Tibial artery (tissue), 4 donors: ENCODE results near the gene HTD2.

Experiments used
- DNase-seq, 2 donors: peaks; one replicate each; pipeline ENCODE4 v3.0.0-alpha.2; 2019
- H3K27ac ChIP-seq, 2 donors: fragments of 200-600 bp; sonication (generic) in 1 of 2; 1 replicate in 1 of 2; 2 replicates in 1 of 2; pipeline ENCODE4 v1.5.1; 2018 to 2019; ENCODE audit warnings: mild to moderate bottlenecking in 1 of 2
- H3K27me3 ChIP-seq, 2 donors: fragments of 200-600 bp; sonication (generic) in 1 of 2; one replicate each; pipeline versions ENCODE4 v1.5.1 to v1.6.0; 2016 to 2019
- H3K36me3 ChIP-seq, 3 donors: fragments of 200-600 bp; sonication (generic) in 2 of 3; one replicate each; pipeline ENCODE4 v1.5.1; 2016 to 2019; ENCODE audit warnings: mild to moderate bottlenecking in 2 of 3
- H3K4me1 ChIP-seq, 4 donors: fragments of 200-600 bp; sonication (generic) in 2 of 4; 1 replicate in 3 of 4; 2 replicates in 1 of 4; pipeline ENCODE4 v1.5.1; 2016 to 2019
- H3K4me3 ChIP-seq, 2 donors: fragments of 200-600 bp; sonication (generic) in 1 of 2; 1 replicate in 1 of 2; 2 replicates in 1 of 2; pipeline ENCODE4 v1.5.1; 2018 to 2019; ENCODE audit warnings: mild to moderate bottlenecking in 2 of 2
- H3K9me3 ChIP-seq, 3 donors: fragments of 200-600 bp; sonication (generic) in 1 of 3; one replicate each; pipeline ENCODE4 v1.5.1; 2016 to 2019
- CTCF ChIP-seq, 2 experiments: fragments of 200-600 bp in 1 of 2; fragments of 450-650 bp in 1 of 2; IDR thresholded peaks; one replicate each; pipeline ENCODE4 v1.5.1; 2017 to 2019; ENCODE audit warnings: antibody characterized with exemption in 2 of 2, mild to moderate bottlenecking in 1 of 2, moderate library complexity in 1 of 2
- intact Hi-C: fragments of 100-400 bp; cut with DNase I; formaldehyde crosslinking; loops from one replicate; pipeline ENCODE4 v1.15.0; 2023; ENCODE audit warnings: low total_unique reads

The HTD2 gene

GRCh38 chr3:58332575-58333188 is 26.4 kb downstream of the HTD2 start, which contains the start of gene PXK:
Gene PXK (plus strand): TSS chr3:58332892. CDS start chr3:58332989, 97 bp downstream.
- Histone ChIP-seq H3K27me3 (no peaks in the 10 kb centered on the region), H3K36me3 (no peaks in the 10 kb centered on the region), H3K9me3 (no peaks in the 10 kb centered on the region), H3K27ac (peak within 1 kb of the TSS; percentile 59 to 71), H3K4me1 (peaks cover 0 to 39% (median 15%) of the 10 kb centered on the region in 4 donors), H3K4me3 (peak within 1 kb of the TSS; percentile 89 to 90)
- TF ChIP-seq CTCF (IDR thresholded peaks at IDR 0.05): peak in 1 of 2 experiments; percentile 19
- DNase-seq: peak; percentile 66 to 89
- intact Hi-C loops: loop anchor here (2.0 kb wide), 1 partner anchor 160 kb away; the partner anchor contains the start of gene KCTD6

- Histone ChIP-seq H3K27ac (peak overlapping the region; percentile 59 to 71), H3K36me3 (no peaks in the 10 kb centered on the region), H3K4me3 (peak overlapping the region; percentile 89 to 90), H3K9me3 (no peaks in the 10 kb centered on the region), H3K4me1 (peaks cover 0 to 39% (median 15%) of the 10 kb centered on the region in 4 donors), H3K27me3 (no peaks in the 10 kb centered on the region)
- no peak for TF ChIP-seq CTCF (IDR thresholded peaks at IDR 0.05)
- intact Hi-C loops: loop anchor here (2.0 kb wide), 1 partner anchor 159 kb away; the partner anchor contains the start of gene KCTD6
- peak; percentile 32 to 68 for DNase-seq
Observed at GRCh38 chr3:58333206-58334012, 27.1 kb downstream of the HTD2 start.

GRCh38 chr3:58334013-58334321 is 27.6 kb downstream of the HTD2 start:
- TF ChIP-seq CTCF (IDR thresholded peaks at IDR 0.05): no peak
- H3K27me3 ChIP-seq: no peaks in the 10 kb centered on the region
- no peaks in the 10 kb centered on the region for H3K36me3 ChIP-seq
- no peaks in the 10 kb centered on the region for H3K9me3 ChIP-seq
- H3K4me1 ChIP-seq: peaks cover 0 to 39% (median 15%) of the 10 kb centered on the region in 4 donors
- DNase-seq: no peak
- H3K27ac ChIP-seq: peak overlapping the region; percentile 59 to 71
- H3K4me3 ChIP-seq: peak overlapping the region; percentile 89 to 90
- intact Hi-C loops: no loop called here

- TF ChIP-seq CTCF (IDR thresholded peaks at IDR 0.05): no peak
- H3K9me3 ChIP-seq: no peaks in the 10 kb centered on the region
- H3K27ac ChIP-seq: peak overlapping the region in 1 of 2 donors; percentile 71
- no peaks in the 10 kb centered on the region for H3K27me3 ChIP-seq
- H3K4me1 ChIP-seq: peaks cover 0 to 39% (median 15%) of the 10 kb centered on the region in 4 donors
- no peak for DNase-seq
- H3K4me3 ChIP-seq: peak overlapping the region; percentile 89 to 90
- intact Hi-C loops: no loop called here
- H3K36me3 ChIP-seq: no peaks in the 10 kb centered on the region
Observed at GRCh38 chr3:58334506-58334884, 28.2 kb downstream of the HTD2 start.

GRCh38 chr3:58335652-58335947 is 29.3 kb downstream of the HTD2 start:
- Histone ChIP-seq H3K9me3 (no peaks in the 10 kb centered on the region), H3K27ac (peak overlapping the region; percentile 29 to 43), H3K4me1 (peaks cover 0 to 39% (median 15%) of the 10 kb centered on the region in 4 donors), H3K27me3 (no peaks in the 10 kb centered on the region), H3K36me3 (no peaks in the 10 kb centered on the region), H3K4me3 (no peak overlapping the region)
- intact Hi-C loops: no loop called here
- no peak for TF ChIP-seq CTCF (IDR thresholded peaks at IDR 0.05)
- no peak for DNase-seq
